Immature natural killer cell (primary cell): ENCODE data around the gene POU3F3. TPM values are rescaled to one million over a fixed set of nuclear protein-coding genes. Genes with fewer than 3 reads are reported as not detected.

Experiments
- DNase-seq, 3 donors: peaks; one replicate each; pipeline ENCODE4 v3.0.0; 2022; ENCODE audit warnings: mixed read lengths in 1 of 3
- H3K27ac Mint-ChIP-seq, 6 donors: one replicate each; pipeline ENCODE4 v1.8.0; 2020; ENCODE audit warnings: mixed read lengths in 6 of 6, mild to moderate bottlenecking in 5 of 6, inconsistent platforms in 4 of 6, moderate library complexity in 3 of 6
- H3K27me3 Mint-ChIP-seq, 3 donors: one replicate each; pipeline ENCODE4 v1.8.0; 2020 to 2021; ENCODE audit warnings: low read depth in 3 of 3, mild to moderate bottlenecking in 3 of 3, mixed read lengths in 3 of 3, moderate library complexity in 3 of 3, inconsistent platforms in 1 of 3
- H3K36me3 Mint-ChIP-seq, 3 donors: one replicate each; pipeline ENCODE4 v1.8.0; 2020; ENCODE audit warnings: mixed read lengths in 3 of 3, inconsistent platforms in 2 of 3, mild to moderate bottlenecking in 2 of 3
- H3K4me1 Mint-ChIP-seq, 2 donors: one replicate each; pipeline ENCODE4 v1.8.0; 2020; ENCODE audit warnings: inconsistent platforms in 2 of 2, mild to moderate bottlenecking in 2 of 2, mixed read lengths in 2 of 2, moderate library complexity in 1 of 2
- H3K4me3 Mint-ChIP-seq, 5 donors: one replicate each; pipeline ENCODE4 v1.8.0; 2020; ENCODE audit warnings: mild to moderate bottlenecking in 5 of 5, mixed read lengths in 5 of 5, inconsistent platforms in 3 of 5, moderate library complexity in 3 of 5
- H3K9me3 Mint-ChIP-seq, 6 donors: one replicate each; pipeline ENCODE4 v1.8.0; 2020; ENCODE audit warnings: mild to moderate bottlenecking in 6 of 6, mixed read lengths in 6 of 6, inconsistent platforms in 4 of 6, moderate library complexity in 3 of 6
- polyA plus RNA-seq, 3 donors: library from polyadenylated mRNA; unstranded; fragments of 300-500 nt; fragmentation: Illumina TruSeq; gene quantifications; one replicate each; pipeline ENCODE4 v1.2.3, GENCODE V29; 2021

Gene POU3F3
- polyA plus RNA-seq, 3 donors from 2014 or later, result not detected

- Mint-ChIP-seq H3K36me3 (no peaks in the 10 kb centered on the region), H3K27me3 (peaks cover 7 to 14% (median 9%) of the 10 kb centered on the region in 3 donors), H3K27ac (no peak overlapping the region), H3K4me1 (peaks cover 19 to 25% of the 10 kb centered on the region in 2 donors), H3K4me3 (no peak overlapping the region), H3K9me3 (peaks cover 0 to 1% (median 0%) of the 10 kb centered on the region in 6 donors)
- no peak for DNase-seq
These were observed 31.3 kb downstream of the POU3F3 start for GRCh38 chr2:104885119-104885782.

- peaks cover 0 to 1% (median 0%) of the 10 kb centered on the region in 6 donors for H3K9me3 Mint-ChIP-seq
- DNase-seq, result no peak
- H3K36me3 Mint-ChIP-seq, result no peaks in the 10 kb centered on the region
- no peak overlapping the region for H3K4me3 Mint-ChIP-seq
- peaks cover 19 to 28% of the 10 kb centered on the region in 2 donors for H3K4me1 Mint-ChIP-seq
- peak overlapping the region in 1 of 6 donors; percentile 35 for H3K27ac Mint-ChIP-seq
- H3K27me3 Mint-ChIP-seq, result peaks cover 0 to 13% (median 5%) of the 10 kb centered on the region in 3 donors
These were observed 33.8 kb downstream of the POU3F3 start for GRCh38 chr2:104887676-104888075.

- Mint-ChIP-seq H3K27ac (peak overlapping the region in 4 of 6 donors; percentile 23 to 64 (median 45)), H3K4me1 (peaks cover 19 to 28% of the 10 kb centered on the region in 2 donors), H3K4me3 (peak overlapping the region in 4 of 5 donors; percentile 26 to 50 (median 38)), H3K36me3 (no peaks in the 10 kb centered on the region), H3K9me3 (peaks cover 0 to 1% (median 0%) of the 10 kb centered on the region in 6 donors), H3K27me3 (peaks cover 0 to 10% (median under 1%) of the 10 kb centered on the region in 3 donors)
- DNase-seq, result no peak
These were observed 34.8 kb downstream of the POU3F3 start for GRCh38 chr2:104888489-104889258.

GRCh38 chr2:104889291-104889959 lies 35.5 kb downstream of the POU3F3 start:
- H3K4me1 Mint-ChIP-seq, result peaks cover 19 to 28% of the 10 kb centered on the region in 2 donors
- no peak overlapping the region for H3K27ac Mint-ChIP-seq
- DNase-seq, result no peak
- H3K9me3 Mint-ChIP-seq, result peaks cover 0 to 1% (median 0%) of the 10 kb centered on the region in 6 donors
- no peak overlapping the region for H3K4me3 Mint-ChIP-seq
- peaks cover 0 to 9% (median 0%) of the 10 kb centered on the region in 3 donors for H3K27me3 Mint-ChIP-seq
- H3K36me3 Mint-ChIP-seq, result no peaks in the 10 kb centered on the region

- Mint-ChIP-seq H3K27me3 (peaks cover 0 to 9% (median 0%) of the 10 kb centered on the region in 3 donors), H3K27ac (no peak overlapping the region), H3K4me3 (no peak overlapping the region), H3K9me3 (peaks cover 0 to 1% (median 0%) of the 10 kb centered on the region in 6 donors), H3K36me3 (peaks cover 0 to under 1% (median 0%) of the 10 kb centered on the region in 3 donors), H3K4me1 (peaks cover 19 to 28% of the 10 kb centered on the region in 2 donors)
- no peak for DNase-seq
These were observed 36.2 kb downstream of the POU3F3 start for GRCh38 chr2:104889960-104890684.

- peaks cover 19 to 28% of the 10 kb centered on the region in 2 donors for H3K4me1 Mint-ChIP-seq
- peaks cover 0 to 5% (median 0%) of the 10 kb centered on the region in 3 donors for H3K36me3 Mint-ChIP-seq
- H3K27me3 Mint-ChIP-seq, result peaks cover 0 to 11% (median 1%) of the 10 kb centered on the region in 3 donors
- peaks cover 0 to 1% (median 0%) of the 10 kb centered on the region in 6 donors for H3K9me3 Mint-ChIP-seq
- H3K27ac Mint-ChIP-seq, result no peak overlapping the region
- no peak overlapping the region for H3K4me3 Mint-ChIP-seq
- DNase-seq, result no peak
These were observed 36.8 kb downstream of the POU3F3 start for GRCh38 chr2:104890685-104891069.

- H3K36me3 Mint-ChIP-seq, result peaks cover 0 to 5% (median 0%) of the 10 kb centered on the region in 3 donors
- H3K4me1 Mint-ChIP-seq, result peaks cover 19 to 28% of the 10 kb centered on the region in 2 donors
- no peak overlapping the region for H3K27ac Mint-ChIP-seq
- H3K9me3 Mint-ChIP-seq, result no peaks in the 10 kb centered on the region
- no peak for DNase-seq
- peaks cover 0 to 13% (median 2%) of the 10 kb centered on the region in 3 donors for H3K27me3 Mint-ChIP-seq
- no peak overlapping the region for H3K4me3 Mint-ChIP-seq
These were observed 37.2 kb downstream of the POU3F3 start for GRCh38 chr2:104891145-104891544.

- H3K4me1 Mint-ChIP-seq, result no peaks in the 10 kb centered on the region
- H3K27ac Mint-ChIP-seq, result no peak overlapping the region
- no peaks in the 10 kb centered on the region for H3K9me3 Mint-ChIP-seq
- H3K4me3 Mint-ChIP-seq, result no peak overlapping the region
- no peak for DNase-seq
- H3K36me3 Mint-ChIP-seq, result peaks cover 0 to 5% (median 0%) of the 10 kb centered on the region in 3 donors
- peaks cover 1 to 12% (median 9%) of the 10 kb centered on the region in 3 donors for H3K27me3 Mint-ChIP-seq
These were observed 42.5 kb downstream of the POU3F3 start for GRCh38 chr2:104896446-104896845.

- no peak overlapping the region for H3K27ac Mint-ChIP-seq
- H3K36me3 Mint-ChIP-seq, result peaks cover 0 to 5% (median 0%) of the 10 kb centered on the region in 3 donors
- peaks cover 1 to 12% (median 9%) of the 10 kb centered on the region in 3 donors for H3K27me3 Mint-ChIP-seq
- no peak for DNase-seq
- H3K4me1 Mint-ChIP-seq, result no peaks in the 10 kb centered on the region
- H3K4me3 Mint-ChIP-seq, result no peak overlapping the region
- H3K9me3 Mint-ChIP-seq, result no peaks in the 10 kb centered on the region
These were observed 43.7 kb downstream of the POU3F3 start for GRCh38 chr2:104897515-104898184.

- Mint-ChIP-seq H3K9me3 (no peaks in the 10 kb centered on the region), H3K4me3 (no peak overlapping the region), H3K27ac (no peak overlapping the region), H3K36me3 (no peaks in the 10 kb centered on the region), H3K27me3 (peaks cover 1 to 10% (median 6%) of the 10 kb centered on the region in 3 donors), H3K4me1 (no peaks in the 10 kb centered on the region)
- DNase-seq, result no peak
These were observed 46.7 kb downstream of the POU3F3 start for GRCh38 chr2:104900608-104901007.

GRCh38 chr2:104901037-104901881 lies 47.3 kb downstream of the POU3F3 start:
- H3K27me3 Mint-ChIP-seq, result peaks cover 1 to 9% (median 3%) of the 10 kb centered on the region in 3 donors
- DNase-seq, result no peak
- no peak overlapping the region for H3K4me3 Mint-ChIP-seq
- H3K9me3 Mint-ChIP-seq, result no peaks in the 10 kb centered on the region
- H3K4me1 Mint-ChIP-seq, result no peaks in the 10 kb centered on the region
- H3K36me3 Mint-ChIP-seq, result no peaks in the 10 kb centered on the region
- no peak overlapping the region for H3K27ac Mint-ChIP-seq

GRCh38 chr2:104902317-104902716 lies 48.4 kb downstream of the POU3F3 start:
- H3K27me3 Mint-ChIP-seq, result peaks cover 1 to 9% (median 4%) of the 10 kb centered on the region in 3 donors
- H3K4me1 Mint-ChIP-seq, result no peaks in the 10 kb centered on the region
- no peaks in the 10 kb centered on the region for H3K36me3 Mint-ChIP-seq
- H3K9me3 Mint-ChIP-seq, result peaks cover 0 to 3% (median 0%) of the 10 kb centered on the region in 6 donors
- H3K4me3 Mint-ChIP-seq, result no peak overlapping the region
- no peak for DNase-seq
- H3K27ac Mint-ChIP-seq, result no peak overlapping the region
